Gastroesophageal sphincter (tissue), 4 donors: ENCODE results near the gene RABGEF1. TPM values are rescaled to one million over a fixed set of nuclear protein-coding genes. Genes with fewer than 3 reads are reported as not detected.
"Not testable (repeated sequence)": the region's sequence is repeated elsewhere in the genome, so short reads cannot be mapped to it uniquely, and the experiment has no call there.

Experiments
- ATAC-seq: fragments of 150-250 bp; one replicate; pipeline ENCODE4 v1.9.1; 2016; ENCODE audit warnings: mild to moderate bottlenecking, moderate library complexity
- H3K27ac ChIP-seq, 4 donors: fragments of 200-600 bp; sonication (generic) in 3 of 4; 1 replicate in 3 of 4; 2 replicates in 1 of 4; pipeline ENCODE4 v1.5.1; 2016 to 2019
- H3K27me3 ChIP-seq: fragments of 200-600 bp; sonication (generic); one replicate; pipeline ENCODE4 v1.5.1; 2019
- H3K36me3 ChIP-seq, 2 donors: fragments of 200-600 bp; sonication (generic); one replicate each; pipeline ENCODE4 v1.5.1; 2019; ENCODE audit warnings: control low read depth in 1 of 2
- H3K4me1 ChIP-seq, 3 donors: fragments of 200-600 bp; sonication (generic); 1 replicate in 2 of 3; 2 replicates in 1 of 3; pipeline ENCODE4 v1.5.1; 2016 to 2019; ENCODE audit warnings: control low read depth in 2 of 3
- H3K4me3 ChIP-seq, 2 donors: fragments of 200-600 bp; sonication (generic); one replicate each; pipeline ENCODE4 v1.5.1; 2019; ENCODE audit warnings: mild to moderate bottlenecking in 1 of 2, moderate library complexity in 1 of 2
- H3K9me3 ChIP-seq, 3 donors: fragments of 200-600 bp; sonication (generic); one replicate each; pipeline ENCODE4 v1.5.1; 2017 to 2019; ENCODE audit warnings: control low read depth in 2 of 3
- CTCF ChIP-seq, 4 experiments: fragments of 200-600 bp in 2 of 4; fragments of 450-650 bp in 2 of 4; sonication (generic) in 1 of 4; IDR thresholded peaks; one replicate each; pipeline ENCODE4 v1.5.1; 2017 to 2019; ENCODE audit warnings: antibody characterized with exemption in 4 of 4, mild to moderate bottlenecking in 2 of 4, moderate library complexity in 2 of 4
- EP300 ChIP-seq: sonication (generic); formaldehyde crosslinking; IDR thresholded peaks from one replicate; pipeline ENCODE4 v1.6.1; 2017; ENCODE audit warnings: antibody characterized with exemption, mild to moderate bottlenecking
- POLR2A ChIP-seq, 2 donors: fragments of 450-650 bp; IDR thresholded peaks; one replicate each; pipeline ENCODE4 v1.6.1; 2017; ENCODE audit warnings: antibody characterized with exemption in 2 of 2, mild to moderate bottlenecking in 2 of 2, moderate library complexity in 1 of 2
- POLR2AphosphoS5 ChIP-seq: sonication (generic); formaldehyde crosslinking; IDR thresholded peaks from one replicate; pipeline ENCODE4 v1.6.1; 2017; ENCODE audit warnings: antibody characterized with exemption
- WGBS, 2 donors: methylation state at CpG; one replicate each; pipeline ENCODE4 v1.1.5; 2018; ENCODE audit warnings: low coverage in 1 of 2; 5-methylcytosine and 5-hydroxymethylcytosine counted together
- total RNA-seq, 4 donors: library from RNA; depleted of rRNA; stranded (reverse); fragments of >200 nt; gene quantifications; one replicate each; pipeline ENCODE4 v1.1.0, GENCODE V29; 2016

The RABGEF1 gene
- total RNA-seq, 4 donors from 2014 or later: 37.8 to 59.9 (median 39.8) TPM

DNA sequence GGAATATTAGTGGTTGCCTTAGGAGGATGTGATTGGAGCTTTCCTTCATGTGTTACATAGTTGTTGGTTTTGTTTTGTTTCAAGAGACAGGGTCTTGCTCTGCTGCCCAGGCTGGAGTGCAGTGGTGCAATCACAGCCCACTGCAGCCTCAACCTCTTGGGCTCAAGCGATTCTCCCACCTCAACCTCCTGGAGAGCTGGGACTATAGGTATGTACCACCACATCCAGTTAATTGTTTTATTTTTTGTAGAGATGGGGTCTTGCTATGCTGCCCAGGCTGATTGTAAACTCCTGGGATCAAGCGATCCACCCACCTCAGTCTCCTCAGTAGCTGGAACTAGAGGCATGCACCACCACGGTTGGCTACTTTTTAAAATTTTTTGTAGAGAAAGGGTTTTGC, 86.1 kb downstream of the RABGEF1 start:
- no peaks in the 10 kb centered on the region for H3K27me3 ChIP-seq
- no peak for TF ChIP-seq EP300
- no peak for TF ChIP-seq POLR2AphosphoS5
- TF ChIP-seq CTCF (IDR thresholded peaks at IDR 0.05): no peak
- TF ChIP-seq POLR2A (IDR thresholded peaks at IDR 0.05): no peak
- 90% methylated on average over 2 of the region's 3 CpGs; no CpG with 5 or more reads in 1 of the 2 donors for WGBS, 2 donors
- H3K9me3 ChIP-seq: no peaks in the 10 kb centered on the region
- H3K27ac ChIP-seq: no peak overlapping the region
- no peaks in the 10 kb centered on the region for H3K4me1 ChIP-seq
- H3K36me3 ChIP-seq: no peaks in the 10 kb centered on the region
- H3K4me3 ChIP-seq: no peak overlapping the region
- ATAC-seq: no peak

DNA sequence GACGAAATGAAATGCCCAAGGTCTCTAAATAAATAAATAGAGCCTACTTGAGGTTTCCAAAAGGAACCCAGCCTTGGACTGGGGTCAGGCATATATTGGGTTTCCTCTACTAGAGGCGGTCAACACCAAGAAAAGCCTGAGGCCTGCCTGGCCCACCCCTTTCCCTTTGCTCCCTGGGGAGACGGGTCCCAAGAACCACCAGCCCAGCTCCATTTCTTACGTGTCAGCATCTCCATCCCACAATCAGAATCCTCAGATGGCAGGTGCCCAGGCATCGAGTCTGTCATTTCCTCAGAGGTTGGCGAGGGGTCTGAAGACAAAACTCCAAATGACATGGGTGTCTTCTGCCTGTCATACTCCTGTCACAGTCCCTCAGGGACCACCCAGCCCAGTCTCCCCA, 90.4 kb downstream of the RABGEF1 start:
- ATAC-seq, H3K36me3 ChIP-seq, H3K27ac ChIP-seq, H3K4me3 ChIP-seq, H3K27me3 ChIP-seq, H3K4me1 ChIP-seq, H3K9me3 ChIP-seq: not testable (repeated sequence)
- WGBS, 2 donors: 63 to 71% methylated on average over 2 to 3 of the region's 6 CpGs

DNA sequence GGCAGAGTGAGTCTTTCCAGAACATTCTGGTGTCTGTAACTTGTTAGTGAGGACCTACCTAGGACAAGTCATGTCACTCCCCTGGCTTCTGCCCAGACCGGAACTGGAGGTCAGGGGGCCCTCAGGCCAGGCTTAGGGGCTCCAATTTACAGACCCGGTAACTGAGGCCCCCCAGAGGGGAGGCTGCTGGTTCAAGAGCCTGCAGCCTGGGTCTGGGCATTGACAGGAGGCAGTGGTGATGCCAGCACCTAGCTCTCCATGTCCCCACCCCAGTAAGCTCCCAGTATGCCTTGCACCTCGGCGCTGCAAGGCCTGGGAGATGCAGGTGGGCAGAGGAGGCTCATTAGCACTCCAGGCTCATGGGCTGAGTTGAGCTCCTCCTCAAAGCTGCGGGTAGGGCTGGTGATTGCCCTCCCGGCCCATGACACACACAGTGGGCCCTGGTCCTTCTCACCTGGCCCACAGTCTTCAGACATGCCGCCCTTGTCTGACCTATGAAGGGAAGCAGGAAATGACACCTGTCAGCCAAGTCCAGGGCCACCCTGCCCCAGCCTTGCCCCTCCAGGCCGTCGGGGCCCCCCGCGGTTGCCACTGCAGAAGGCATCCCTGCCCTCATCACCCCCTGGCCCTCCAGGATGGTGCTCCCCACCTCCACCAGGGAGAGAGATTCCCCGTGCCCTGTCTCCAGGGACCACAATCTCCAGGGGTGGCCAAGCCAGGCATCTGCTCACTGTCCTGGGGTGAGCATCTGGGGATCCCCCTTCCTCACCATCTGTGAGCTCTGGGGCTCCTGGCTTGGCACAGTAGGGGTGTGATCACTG, 92.2 kb downstream of the RABGEF1 start:
- TF ChIP-seq CTCF (IDR thresholded peaks at IDR 0.05): no peak
- TF ChIP-seq EP300: no peak
- TF ChIP-seq POLR2AphosphoS5: no peak
- TF ChIP-seq POLR2A (IDR thresholded peaks at IDR 0.05): no peak
- Histone ChIP-seq H3K36me3 (no peaks in the 10 kb centered on the region), H3K4me3 (no peak overlapping the region), H3K9me3 (no peaks in the 10 kb centered on the region), H3K27ac (no peak overlapping the region), H3K27me3 (no peaks in the 10 kb centered on the region), H3K4me1 (no peaks in the 10 kb centered on the region)
- WGBS, 2 donors: no CpG with 5 or more reads among the region's 12 CpGs
- no peak for ATAC-seq

DNA sequence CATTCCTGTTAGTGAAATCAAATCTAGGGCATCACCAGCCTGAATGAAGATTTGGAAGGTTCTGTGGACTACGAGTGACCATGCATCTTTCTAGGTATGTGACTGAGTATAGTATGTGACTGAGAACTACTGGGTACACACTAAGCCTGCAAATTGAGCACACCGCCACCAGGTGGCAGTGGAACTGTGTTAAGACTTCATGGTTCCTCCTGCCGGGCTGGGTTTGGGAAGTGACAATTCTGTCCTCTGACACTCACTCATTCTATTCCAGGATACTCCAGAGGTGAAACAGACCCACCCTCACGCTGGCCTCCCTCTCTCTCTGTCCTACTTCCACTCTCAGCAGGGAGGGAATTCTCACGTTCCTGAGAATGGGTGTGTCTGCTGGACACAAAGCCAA, 96.5 kb downstream of the RABGEF1 start:
- ATAC-seq: no peak
- no peaks in the 10 kb centered on the region for H3K4me1 ChIP-seq
- no peaks in the 10 kb centered on the region for H3K27me3 ChIP-seq
- TF ChIP-seq CTCF (IDR thresholded peaks at IDR 0.05) (no peak), POLR2A (IDR thresholded peaks at IDR 0.05) (no peak), EP300 (no peak), POLR2AphosphoS5 (no peak)
- no peak overlapping the region for H3K4me3 ChIP-seq
- WGBS, 2 donors: 20 to 32% methylated on average over 5 of the region's 5 CpGs
- H3K27ac ChIP-seq: no peak overlapping the region
- no peaks in the 10 kb centered on the region for H3K9me3 ChIP-seq
- no peaks in the 10 kb centered on the region for H3K36me3 ChIP-seq

DNA sequence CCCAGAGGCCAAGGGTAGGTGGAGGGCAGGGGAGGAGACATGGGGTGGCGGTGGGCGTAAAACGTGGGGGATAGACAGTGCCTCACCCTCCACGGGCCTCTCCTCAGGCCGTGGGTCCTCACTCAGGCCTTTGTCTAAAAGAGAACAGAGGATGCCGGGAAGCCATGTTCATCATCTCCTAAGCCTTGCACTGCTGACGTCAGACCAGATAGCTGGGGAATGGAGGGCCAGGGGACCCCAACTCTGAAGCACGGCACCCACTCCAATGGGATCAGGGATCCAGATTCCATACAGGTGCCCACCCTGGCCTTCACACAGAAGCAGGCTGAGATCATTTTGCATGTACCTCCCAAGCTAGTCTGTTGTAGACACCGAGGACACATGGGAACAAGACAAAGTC, 97.1 kb downstream of the RABGEF1 start:
- TF ChIP-seq EP300 (no peak), POLR2AphosphoS5 (no peak), POLR2A (IDR thresholded peaks at IDR 0.05) (no peak), CTCF (IDR thresholded peaks at IDR 0.05) (no peak)
- Histone ChIP-seq H3K9me3 (no peaks in the 10 kb centered on the region), H3K27ac (no peak overlapping the region), H3K4me3 (no peak overlapping the region), H3K27me3 (no peaks in the 10 kb centered on the region), H3K4me1 (no peaks in the 10 kb centered on the region), H3K36me3 (no peaks in the 10 kb centered on the region)
- ATAC-seq: no peak
- WGBS, 2 donors: 80% methylated on average over 2 of the region's 9 CpGs; no CpG with 5 or more reads in 1 of the 2 donors
